Measurements from ENCODE around the gene PPIF.

PPIF gene

GRCh38 chr10:79374312-79375191 is 27.3 kb downstream of the PPIF start:
- DNase-seq (ENCODE audit: low spot score), result peak; percentile 79

- no peak for DNase-seq (ENCODE audit: low spot score)
Measured at GRCh38 chr10:79375321-79376077, 28.2 kb downstream of the PPIF start.

- DNase-seq (ENCODE audit: low spot score), result no peak
Measured at GRCh38 chr10:79376078-79376628, 28.9 kb downstream of the PPIF start.

GRCh38 chr10:79376751-79377556 is 29.7 kb downstream of the PPIF start:
- no peak for DNase-seq (ENCODE audit: low spot score)

GRCh38 chr10:79377557-79378382 is 30.5 kb downstream of the PPIF start:
- DNase-seq (ENCODE audit: low spot score), result no peak

- DNase-seq (ENCODE audit: low spot score), result no peak
Measured at GRCh38 chr10:79378383-79378646, 31.0 kb downstream of the PPIF start.

- peak; percentile 3 for DNase-seq (ENCODE audit: low spot score)
Measured at GRCh38 chr10:79378647-79379511, 31.6 kb downstream of the PPIF start.

GRCh38 chr10:79379512-79380124 is 32.3 kb downstream of the PPIF start:
- peak; percentile 61 for DNase-seq (ENCODE audit: low spot score)

- DNase-seq (ENCODE audit: low spot score), result peak; percentile 43
Measured at GRCh38 chr10:79380125-79380945, 33.1 kb downstream of the PPIF start.

GRCh38 chr10:79380946-79381721 is 33.9 kb downstream of the PPIF start:
- DNase-seq (ENCODE audit: low spot score), result no peak

GRCh38 chr10:79381804-79382221 is 34.5 kb downstream of the PPIF start:
- peak; percentile 59 for DNase-seq (ENCODE audit: low spot score)

GRCh38 chr10:79382491-79382941 is 35.2 kb downstream of the PPIF start:
- peak; percentile 7 for DNase-seq (ENCODE audit: low spot score)

GRCh38 chr10:79383974-79384606 is 36.8 kb downstream of the PPIF start:
- DNase-seq (ENCODE audit: low spot score), result no peak

- no peak for DNase-seq (ENCODE audit: low spot score)
Measured at GRCh38 chr10:79384773-79385391, 37.6 kb downstream of the PPIF start.

GRCh38 chr10:79385392-79385795 is 38.1 kb downstream of the PPIF start:
- no peak for DNase-seq (ENCODE audit: low spot score)

GRCh38 chr10:79385804-79386531 is 38.7 kb downstream of the PPIF start:
- peak; percentile 3 for DNase-seq (ENCODE audit: low spot score)
